Heart right ventricle (tissue), 16 donors: ENCODE results near the gene C19orf73. TPM values are rescaled to one million over a fixed set of nuclear protein-coding genes. Genes with fewer than 3 reads are reported as not detected.
A peak's percentile ranks its signal among the peaks of the same experiment; 100 is the strongest.

Source experiments
- ATAC-seq, 8 donors: fragments of 200-7000 bp; cut with Tn5 transposase; one replicate each; pipeline ENCODE4 v1.9.1; 2020; ENCODE audit warnings: mild to moderate bottlenecking in 8 of 8, moderate library complexity in 8 of 8, moderate number of reproducible peaks in 1 of 8
- DNase-seq, 2 donors: peaks; one replicate each; pipeline ENCODE4 v3.0.0-alpha.2; 2020
- H3K27ac ChIP-seq, 10 donors: fragments of 200-600 bp; sonication (generic) in 2 of 10; one replicate each; pipeline versions ENCODE4 v1.5.0 to v1.8.0; 2020 to 2022; ENCODE audit warnings: mild to moderate bottlenecking in 3 of 10
- H3K27me3 ChIP-seq, 7 donors: fragments of 200-600 bp; one replicate each; pipeline ENCODE4 v1.8.0; 2021 to 2022; ENCODE audit warnings: mild to moderate bottlenecking in 2 of 7
- H3K36me3 ChIP-seq, 9 donors: fragments of 200-600 bp; sonication (generic) in 1 of 9; one replicate each; pipeline versions ENCODE4 v1.5.0 to v1.8.0; 2020 to 2022; ENCODE audit warnings: mild to moderate bottlenecking in 2 of 9
- H3K4me1 ChIP-seq, 9 donors: fragments of 200-600 bp; sonication (generic) in 1 of 9; one replicate each; pipeline versions ENCODE4 v1.5.0 to v1.8.0; 2020 to 2022; ENCODE audit warnings: mild to moderate bottlenecking in 4 of 9
- H3K4me3 ChIP-seq, 10 donors: fragments of 200-600 bp; sonication (generic) in 2 of 10; one replicate each; pipeline versions ENCODE4 v1.5.0 to v1.8.0; 2020 to 2022; ENCODE audit warnings: mild to moderate bottlenecking in 7 of 10, moderate library complexity in 2 of 10
- H3K9me3 ChIP-seq, 11 donors: fragments of 200-600 bp in 10 of 11; sonication (generic) in 2 of 11; one replicate each; pipeline versions ENCODE4 v1.5.0 to v1.8.0; 2013 to 2022; ENCODE audit warnings: mild to moderate bottlenecking in 2 of 11, control low read depth in 1 of 11, moderate library complexity in 1 of 11
- WGBS, 2 donors: extraction: QIAGEN DNeasy Blood & Tissue Kit; methylation state at CpG; one replicate each; pipeline ENCODE4 v1.1.7; 2013; ENCODE audit warnings: inconsistent platforms in 1 of 2; 5-methylcytosine and 5-hydroxymethylcytosine counted together
- intact Hi-C, 10 donors: fragments of 100-400 bp; cut with DNase I; formaldehyde crosslinking; loops; one replicate each; pipeline versions ENCODE4 v1.11.1 to v1.14.2; 2022
- polyA plus RNA-seq, 2 donors: library from polyadenylated mRNA; stranded (reverse); fragments of 200-250 nt; gene quantifications; one replicate each; pipeline ENCODE4 v1.2.3, GENCODE V29; 2013
- total RNA-seq, 10 donors: library from RNA; stranded (reverse); fragmentation: NEBNext Ultra II Directional in 3 of 10; extraction: Animal tissue kit (Norgen Biotek cat#: 25700) in 3 of 10; gene quantifications; one replicate each; pipeline versions ENCODE4 v1.2.1 to v1.2.4, GENCODE V29; 2021 to 2023
- TF ChIP-seq, protein P1 (sequence below), 9 donors: fragments of 200-600 bp; sonication (generic) in 2 of 9; IDR thresholded peaks; one replicate each; pipeline versions ENCODE4 v1.5.0 to v1.8.0; 2021 to 2022; ENCODE audit warnings: antibody characterized with exemption in 9 of 9, mild to moderate bottlenecking in 5 of 9, moderate library complexity in 1 of 9
- donor health status: Arrhythmogenic right ventricular cardiomyopathy.
- donor health status: ischemic (EF 13 %, LVEDD 7.1; RV severe dilation, severe dysfunction).
- donor health status: healthy with polysubstance abuse.
- donor health status: DM: no; HTN: yes; CAD: no.
- donor health status: DM: no; HTN: no; CAD: no.
- donor health status: ischemic (EF 25% LVEDD 6.9; RV normal size, moderate dysfunction).
- donor health status: ischemic (EF 25% LVEDD 5.7; RV mildly dilated, moderate dysfunction).
- donor health status: healthy.
- donor health status: DM: yes; HTN: yes; CAD: no.
- donor health status: Ischemic cardiomyopathy.
- donor health status: ischemic (EF 35%, LVEDD 5.7; RV mildly dilated, moderate dysfunction).
- donor health status: nonischemic (EF 11% LVEDD 7.7; RV severe dilation, severe dysfunction).
- donor health status: DM: yes; HTN: yes; CAD: no.
- donor health status: PGD.
- donor health status: ischemic (EF 29% LVEDD 5.4; RV normal size, mild dysfunction).
- donor health status: nonischemic (EF 23%, LVEDD 6.1; RV moderate dilation, normal function).

Gene C19orf73
- total and polyA plus RNA-seq, 12 donors = 0.64 to 5.4 (median 1.2) TPM

DNA sequence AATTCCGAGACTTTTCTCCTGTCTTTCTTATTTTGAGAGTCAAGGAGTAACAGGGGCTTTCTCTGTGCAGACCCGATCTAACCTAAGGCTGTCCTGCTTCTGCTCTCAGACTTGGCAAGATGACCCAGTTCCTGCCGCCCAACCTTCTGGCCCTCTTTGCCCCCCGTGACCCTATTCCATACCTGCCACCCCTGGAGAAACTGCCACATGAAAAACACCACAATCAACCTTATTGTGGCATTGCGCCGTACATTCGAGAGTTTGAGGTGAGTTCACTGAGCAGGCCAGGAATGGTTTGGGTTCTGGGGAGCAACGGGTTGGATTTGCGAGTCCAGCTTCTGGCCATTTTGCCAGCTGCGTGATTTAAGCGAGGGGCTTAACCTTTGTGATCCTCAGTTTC, 32.6 kb downstream of the C19orf73 start:
- WGBS, 2 donors = 50 to 51% methylated on average over 11 of the region's 11 CpGs
- peak overlapping the region; percentile 61 to 100 (median 90) for H3K4me3 ChIP-seq
- no peaks in the 10 kb centered on the region for H3K27me3 ChIP-seq
- ATAC-seq = no peak
- no peak for DNase-seq
- no peaks in the 10 kb centered on the region for H3K9me3 ChIP-seq
- peaks cover 0 to 49% (median 21%) of the 10 kb centered on the region in 9 donors for H3K36me3 ChIP-seq
- intact Hi-C loops = no loop called here
- TF ChIP-seq, protein P1, sequence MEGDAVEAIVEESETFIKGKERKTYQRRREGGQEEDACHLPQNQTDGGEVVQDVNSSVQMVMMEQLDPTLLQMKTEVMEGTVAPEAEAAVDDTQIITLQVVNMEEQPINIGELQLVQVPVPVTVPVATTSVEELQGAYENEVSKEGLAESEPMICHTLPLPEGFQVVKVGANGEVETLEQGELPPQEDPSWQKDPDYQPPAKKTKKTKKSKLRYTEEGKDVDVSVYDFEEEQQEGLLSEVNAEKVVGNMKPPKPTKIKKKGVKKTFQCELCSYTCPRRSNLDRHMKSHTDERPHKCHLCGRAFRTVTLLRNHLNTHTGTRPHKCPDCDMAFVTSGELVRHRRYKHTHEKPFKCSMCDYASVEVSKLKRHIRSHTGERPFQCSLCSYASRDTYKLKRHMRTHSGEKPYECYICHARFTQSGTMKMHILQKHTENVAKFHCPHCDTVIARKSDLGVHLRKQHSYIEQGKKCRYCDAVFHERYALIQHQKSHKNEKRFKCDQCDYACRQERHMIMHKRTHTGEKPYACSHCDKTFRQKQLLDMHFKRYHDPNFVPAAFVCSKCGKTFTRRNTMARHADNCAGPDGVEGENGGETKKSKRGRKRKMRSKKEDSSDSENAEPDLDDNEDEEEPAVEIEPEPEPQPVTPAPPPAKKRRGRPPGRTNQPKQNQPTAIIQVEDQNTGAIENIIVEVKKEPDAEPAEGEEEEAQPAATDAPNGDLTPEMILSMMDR (IDR thresholded peaks at IDR 0.05) = no peak
- peaks cover 2 to 43% (median 30%) of the 10 kb centered on the region in 9 donors for H3K4me1 ChIP-seq
- peak overlapping the region in 5 of 10 donors; percentile 78 to 95 (median 89) for H3K27ac ChIP-seq

DNA sequence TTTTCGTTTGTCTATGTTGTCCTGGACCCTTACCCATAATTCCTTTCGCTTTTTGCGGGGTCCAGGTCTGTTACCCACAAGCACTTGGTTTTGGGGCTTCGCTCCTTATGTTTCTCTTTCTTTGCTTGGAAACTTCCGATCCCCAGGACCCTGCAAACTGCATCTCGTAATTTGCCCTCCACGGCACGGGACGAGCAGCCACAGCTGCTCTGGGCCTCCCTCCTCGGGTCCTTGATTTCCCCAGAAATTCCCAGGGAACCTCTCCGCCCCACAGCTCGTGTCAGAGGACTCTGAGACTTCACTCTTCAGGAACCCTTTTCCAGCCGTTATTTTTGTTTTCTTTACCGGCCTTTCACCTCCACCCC, 33.1 kb downstream of the C19orf73 start:
- Histone ChIP-seq H3K9me3 (no peaks in the 10 kb centered on the region), H3K4me1 (peaks cover 2 to 43% (median 30%) of the 10 kb centered on the region in 9 donors), H3K4me3 (peak overlapping the region; percentile 61 to 100 (median 90)), H3K36me3 (peaks cover 0 to 45% (median 17%) of the 10 kb centered on the region in 9 donors), H3K27me3 (no peaks in the 10 kb centered on the region), H3K27ac (peak overlapping the region in 9 of 10 donors; percentile 78 to 95 (median 89))
- 0 to 1% methylated on average over 14 of the region's 14 CpGs for WGBS, 2 donors
- DNase-seq (no peak), ATAC-seq (no peak)
- intact Hi-C loops = no loop called here
- TF ChIP-seq, protein P1 (IDR thresholded peaks at IDR 0.05) = no peak

DNA sequence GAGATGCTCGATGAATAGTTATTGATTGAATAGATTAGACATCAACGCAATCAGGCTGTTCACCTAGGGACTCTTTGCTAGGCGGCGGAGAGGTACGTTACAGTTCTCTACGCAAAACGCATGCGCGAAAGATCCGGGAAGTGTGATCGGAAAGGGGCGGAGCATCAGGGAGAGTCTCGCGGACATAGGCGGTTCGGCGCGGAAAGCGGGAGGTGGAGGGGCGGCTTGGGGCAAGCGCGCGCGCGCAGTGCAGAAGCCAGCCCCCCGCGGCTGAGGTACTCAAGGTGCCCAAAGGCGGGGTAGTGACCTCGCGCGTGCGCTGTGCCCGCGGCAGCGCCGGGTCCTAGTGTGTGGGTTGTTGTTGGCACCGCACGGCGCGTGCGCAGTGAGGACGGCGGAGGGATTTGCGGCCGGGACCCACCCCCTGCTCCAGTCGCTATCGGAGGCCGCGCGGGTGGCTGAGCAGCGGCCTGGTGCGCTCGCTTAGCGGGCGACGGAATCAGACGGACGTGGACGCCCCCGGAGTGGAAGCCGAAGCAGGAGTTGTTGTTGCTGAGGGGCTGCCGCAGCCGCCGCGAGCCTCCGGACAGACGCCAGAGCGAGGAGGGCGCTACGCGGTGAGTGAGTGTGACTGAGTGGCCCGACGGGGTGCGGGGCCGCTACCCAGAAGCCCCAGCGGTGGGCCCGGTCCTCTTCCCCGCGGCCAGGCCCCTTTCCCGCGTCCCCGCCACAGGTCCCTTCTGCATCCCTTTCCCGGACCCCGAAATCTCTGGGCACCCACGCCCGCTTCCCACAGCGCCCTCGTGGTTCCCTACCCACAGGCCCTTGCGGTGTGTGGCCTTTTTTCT, 33.7 kb downstream of the C19orf73 start, which contains the start of gene SNRNP70:
Gene SNRNP70, plus strand, starts transcription at position 432 of the 848 bp plus-strand sequence. CDS start 964 bp downstream, outside the sequence.
- H3K9me3 ChIP-seq = no peaks in the 10 kb centered on the region
- ATAC-seq (peak; percentile 98 to 99 (median 99)), DNase-seq (peak; percentile 99 to 100)
- TF ChIP-seq, protein P1 (IDR thresholded peaks at IDR 0.05) = peak in 2 of 9 donors; percentile 6 to 8
- 0% methylated on average over 79 to 89 of the region's 89 CpGs for WGBS, 2 donors
- peak within 1 kb of the TSS; percentile 5 to 95 (median 87) for H3K27ac ChIP-seq
- peaks cover 2 to 43% (median 30%) of the 10 kb centered on the region in 9 donors for H3K4me1 ChIP-seq
- peaks cover 0 to 39% (median 11%) of the 10 kb centered on the region in 9 donors for H3K36me3 ChIP-seq
- intact Hi-C loops = no loop called here
- H3K4me3 ChIP-seq = peak within 1 kb of the TSS; percentile 61 to 100 (median 90)
- H3K27me3 ChIP-seq = no peaks in the 10 kb centered on the region

DNA sequence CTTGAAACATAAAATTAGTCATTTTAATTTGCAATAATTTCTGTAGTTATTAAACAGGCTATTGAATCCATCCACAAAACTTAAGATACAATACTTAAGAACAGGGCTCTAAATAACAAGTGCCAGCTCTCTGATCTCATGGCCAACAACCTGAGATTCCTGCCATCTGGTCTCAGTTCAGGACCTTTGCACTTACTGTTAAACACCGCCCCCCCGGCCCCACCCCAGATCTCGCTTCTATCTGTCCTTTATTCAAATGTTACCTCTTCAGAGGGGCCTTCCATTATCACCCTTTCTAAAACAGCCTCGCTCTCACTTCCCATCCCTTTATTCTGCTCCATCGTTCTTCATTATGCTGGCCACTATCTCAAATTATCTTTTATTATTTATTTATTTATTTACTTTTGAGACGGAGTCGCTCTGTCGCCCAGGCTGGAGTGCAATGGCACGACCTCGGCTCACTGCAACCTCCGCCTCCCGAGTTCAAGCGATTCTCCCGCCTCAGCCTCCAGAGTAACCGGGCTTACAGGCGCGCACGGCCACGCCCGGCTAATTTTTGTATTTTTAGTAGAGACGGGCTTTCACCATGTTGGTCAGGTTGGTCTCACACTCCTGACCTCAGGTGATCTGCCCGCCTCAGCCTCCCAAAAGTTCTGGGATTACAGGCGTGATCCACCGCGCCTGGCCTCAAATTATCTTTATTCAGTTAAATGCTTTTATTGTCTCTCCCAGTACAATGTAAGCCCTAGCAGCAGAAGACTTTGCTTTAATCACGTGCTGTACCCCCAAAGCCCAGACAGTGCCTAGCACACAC, 34.5 kb downstream of the C19orf73 start:
- WGBS, 2 donors = 68% methylated on average over 26 of the region's 26 CpGs
- no peak for DNase-seq
- ATAC-seq = no peak
- H3K4me1 ChIP-seq = peaks cover 2 to 41% (median 30%) of the 10 kb centered on the region in 9 donors
- intact Hi-C loops = no loop called here
- H3K27ac ChIP-seq = peak overlapping the region; percentile 5 to 95 (median 87)
- H3K4me3 ChIP-seq = peak overlapping the region in 9 of 10 donors; percentile 61 to 98 (median 89)
- H3K36me3 ChIP-seq = peaks cover 0 to 31% (median 5%) of the 10 kb centered on the region in 9 donors
- no peaks in the 10 kb centered on the region for H3K9me3 ChIP-seq
- TF ChIP-seq, protein P1 (IDR thresholded peaks at IDR 0.05) = no peak
- no peaks in the 10 kb centered on the region for H3K27me3 ChIP-seq
